ENCODE results near the gene ARMH1.
"Not testable (repeated sequence)": the region's sequence is repeated elsewhere in the genome, so short reads cannot be mapped to it uniquely, and the experiment has no call there.

ARMH1 gene

DNA sequence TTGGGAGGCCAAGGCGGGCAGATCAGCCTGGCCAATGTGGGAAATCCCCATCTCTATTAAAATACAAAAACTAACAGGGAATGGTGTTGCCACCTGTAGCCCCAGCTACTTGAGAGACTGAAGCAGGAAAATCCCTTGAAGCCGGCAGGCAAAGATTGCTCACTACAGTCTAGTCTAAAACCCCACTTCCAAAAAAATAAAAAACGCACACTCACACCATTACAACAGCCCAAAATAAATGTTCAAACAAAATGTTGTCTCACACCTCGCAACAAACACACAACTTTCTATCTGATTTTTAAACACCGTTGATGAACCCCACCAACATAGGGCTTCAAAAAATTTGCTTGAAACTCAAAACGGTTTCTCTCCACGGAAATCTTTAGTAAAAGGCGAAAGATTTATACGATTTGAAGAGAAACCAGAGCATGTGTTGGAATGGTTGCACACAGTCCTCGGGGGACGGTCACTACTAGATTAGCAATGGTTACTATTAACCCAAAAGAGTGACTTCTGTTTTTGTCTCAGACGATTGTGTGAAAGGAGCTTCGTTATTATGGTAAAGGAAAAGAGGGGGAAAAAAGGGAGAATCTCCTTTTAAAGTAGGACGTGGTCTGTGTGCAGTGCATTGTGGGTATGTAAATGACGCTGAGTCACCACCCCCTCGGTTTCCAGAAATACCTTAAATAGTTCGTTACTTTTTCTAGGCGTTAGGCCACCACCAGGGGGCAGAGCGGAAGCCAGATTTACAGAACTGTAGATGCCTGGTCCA, 56.4 kb downstream of the ARMH1 start, which contains the start of gene RNU5D-1:
Gene RNU5D-1, minus strand, starts transcription at position 430 of the 772 bp plus-strand sequence.
- Histone ChIP-seq H3K9me3 (ENCODE audit: insufficient read depth, low read length) (no peaks in the 10 kb centered on the region), H3K4me1 (ENCODE audit: low read length) (peaks cover 21% of the 10 kb centered on the region), H3K79me2 (ENCODE audit: low read length) (no peaks in the 10 kb centered on the region), H2AFZ (ENCODE audit: low read depth, low read length) (peak within 1 kb of the TSS; percentile 88), H3K27me3 (ENCODE audit: low read depth, low read length) (no peaks in the 10 kb centered on the region), H3K27ac (ENCODE audit: low read length) (peak within 1 kb of the TSS; percentile 98), H3K4me2 (ENCODE audit: low read length) (peak within 1 kb of the TSS; percentile 93), H3K4me3 (ENCODE audit: low read length) (peak within 1 kb of the TSS; percentile 68), H3K9ac (ENCODE audit: low read length) (peak within 1 kb of the TSS; percentile 65), H4K20me1 (ENCODE audit: insufficient read depth, low read length) (no peaks in the 10 kb centered on the region), H3K36me3 (replicated peaks; ENCODE audit: low read depth, low read length) (no peaks in the 10 kb centered on the region)
- no peak for TF ChIP-seq EZH2phosphoT487 (IDR thresholded peaks at IDR 0.05; ENCODE audit: low read depth)
- TF ChIP-seq, protein P1, sequence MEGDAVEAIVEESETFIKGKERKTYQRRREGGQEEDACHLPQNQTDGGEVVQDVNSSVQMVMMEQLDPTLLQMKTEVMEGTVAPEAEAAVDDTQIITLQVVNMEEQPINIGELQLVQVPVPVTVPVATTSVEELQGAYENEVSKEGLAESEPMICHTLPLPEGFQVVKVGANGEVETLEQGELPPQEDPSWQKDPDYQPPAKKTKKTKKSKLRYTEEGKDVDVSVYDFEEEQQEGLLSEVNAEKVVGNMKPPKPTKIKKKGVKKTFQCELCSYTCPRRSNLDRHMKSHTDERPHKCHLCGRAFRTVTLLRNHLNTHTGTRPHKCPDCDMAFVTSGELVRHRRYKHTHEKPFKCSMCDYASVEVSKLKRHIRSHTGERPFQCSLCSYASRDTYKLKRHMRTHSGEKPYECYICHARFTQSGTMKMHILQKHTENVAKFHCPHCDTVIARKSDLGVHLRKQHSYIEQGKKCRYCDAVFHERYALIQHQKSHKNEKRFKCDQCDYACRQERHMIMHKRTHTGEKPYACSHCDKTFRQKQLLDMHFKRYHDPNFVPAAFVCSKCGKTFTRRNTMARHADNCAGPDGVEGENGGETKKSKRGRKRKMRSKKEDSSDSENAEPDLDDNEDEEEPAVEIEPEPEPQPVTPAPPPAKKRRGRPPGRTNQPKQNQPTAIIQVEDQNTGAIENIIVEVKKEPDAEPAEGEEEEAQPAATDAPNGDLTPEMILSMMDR (IDR thresholded peaks at IDR 0.05; ENCODE audit: low read depth, low read length), result peak; percentile 61

DNA sequence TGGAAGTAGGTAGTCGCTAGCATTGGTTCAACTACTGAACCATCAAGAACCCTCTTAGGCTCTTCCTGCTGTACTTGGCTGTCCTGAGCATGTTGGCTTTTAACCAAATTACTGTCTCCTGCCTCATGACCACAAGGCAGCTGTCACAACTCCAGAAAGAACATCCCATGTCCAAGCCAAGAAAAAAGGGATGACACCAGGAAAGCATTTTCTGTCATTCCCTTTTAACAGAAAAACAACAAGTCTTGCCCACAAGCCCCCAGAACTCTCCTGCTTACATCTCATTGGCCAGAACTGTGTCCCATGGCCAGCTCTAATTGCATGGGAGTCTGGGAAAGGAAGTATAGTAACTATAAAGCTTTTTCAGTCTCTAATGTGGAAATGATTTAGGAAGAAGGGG, 58.9 kb downstream of the ARMH1 start:
- H3K9me3 ChIP-seq (ENCODE audit: insufficient read depth, low read length), result no peaks in the 10 kb centered on the region
- peaks cover 21% of the 10 kb centered on the region for H3K4me1 ChIP-seq (ENCODE audit: low read length)
- 0 out of 2 replicates have a peak overlapping the region, but pooled peaks have one; percentile 21 for H2AFZ ChIP-seq (ENCODE audit: low read depth, low read length)
- H3K9ac ChIP-seq (ENCODE audit: low read length), result no peak overlapping the region
- TF ChIP-seq, protein P1 (IDR thresholded peaks at IDR 0.05; ENCODE audit: low read depth, low read length), result no peak
- no peak for TF ChIP-seq EZH2phosphoT487 (IDR thresholded peaks at IDR 0.05; ENCODE audit: low read depth)
- no peaks in the 10 kb centered on the region for H3K79me2 ChIP-seq (ENCODE audit: low read length)
- H3K4me2 ChIP-seq (ENCODE audit: low read length), result no peak overlapping the region
- no peak overlapping the region for H3K27ac ChIP-seq (ENCODE audit: low read length)
- H3K27me3 ChIP-seq (ENCODE audit: low read depth, low read length), result no peaks in the 10 kb centered on the region
- no peaks in the 10 kb centered on the region for H3K36me3 ChIP-seq (replicated peaks; ENCODE audit: low read depth, low read length)
- H4K20me1 ChIP-seq (ENCODE audit: insufficient read depth, low read length), result no peaks in the 10 kb centered on the region
- no peak overlapping the region for H3K4me3 ChIP-seq (ENCODE audit: low read length)

DNA sequence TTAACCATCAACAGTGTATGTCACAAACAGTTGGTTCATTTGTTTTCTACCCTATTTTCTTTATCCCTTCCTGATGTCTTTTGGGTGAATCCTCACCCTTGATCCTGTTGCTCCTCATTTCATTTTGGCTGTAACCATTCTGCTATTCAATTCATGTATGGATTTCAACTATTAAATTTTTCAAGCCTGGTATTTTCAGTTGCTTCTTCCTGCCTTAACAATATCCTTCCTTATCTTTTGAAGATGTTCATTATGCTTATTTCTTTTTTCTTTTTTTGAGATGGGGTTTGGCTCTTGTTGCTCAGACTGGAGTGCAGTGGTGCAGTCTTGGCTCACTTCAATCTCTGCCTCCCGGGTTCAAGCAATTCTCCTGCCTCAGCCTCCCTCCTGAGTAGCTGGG, 59.3 kb downstream of the ARMH1 start:
- H2AFZ ChIP-seq (ENCODE audit: low read depth, low read length), result 0 out of 2 replicates have a peak overlapping the region, but pooled peaks have one; percentile 21
- H3K9me3 ChIP-seq (ENCODE audit: insufficient read depth, low read length), result no peaks in the 10 kb centered on the region
- no peaks in the 10 kb centered on the region for H3K27me3 ChIP-seq (ENCODE audit: low read depth, low read length)
- H3K9ac ChIP-seq (ENCODE audit: low read length), result no peak overlapping the region
- no peaks in the 10 kb centered on the region for H3K79me2 ChIP-seq (ENCODE audit: low read length)
- no peaks in the 10 kb centered on the region for H3K36me3 ChIP-seq (replicated peaks; ENCODE audit: low read depth, low read length)
- H3K4me3 ChIP-seq (ENCODE audit: low read length), result no peak overlapping the region
- TF ChIP-seq EZH2phosphoT487 (IDR thresholded peaks at IDR 0.05; ENCODE audit: low read depth), result no peak
- TF ChIP-seq, protein P1 (IDR thresholded peaks at IDR 0.05; ENCODE audit: low read depth, low read length), result no peak
- no peaks in the 10 kb centered on the region for H4K20me1 ChIP-seq (ENCODE audit: insufficient read depth, low read length)
- H3K4me2 ChIP-seq (ENCODE audit: low read length), result no peak overlapping the region
- H3K27ac ChIP-seq (ENCODE audit: low read length), result no peak overlapping the region
- peaks cover 21% of the 10 kb centered on the region for H3K4me1 ChIP-seq (ENCODE audit: low read length)

DNA sequence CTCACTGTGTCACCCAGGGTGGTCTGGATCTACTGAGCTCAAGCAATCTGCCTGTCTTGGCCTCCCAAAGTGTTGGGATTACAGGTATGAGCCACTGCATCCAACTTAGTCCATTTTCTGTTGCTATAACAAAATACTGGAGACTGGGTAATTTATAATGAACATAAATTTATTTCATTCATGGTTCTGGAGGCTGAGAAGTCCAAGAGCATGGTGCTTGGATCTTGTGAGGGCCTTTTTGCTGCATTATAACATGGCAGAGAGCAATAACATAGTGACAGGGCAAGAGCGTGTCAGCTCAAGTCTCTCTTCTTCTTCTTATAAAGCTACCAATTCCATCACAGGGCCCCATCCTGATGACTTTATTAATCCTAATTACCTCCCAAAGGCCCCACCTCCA, 61.5 kb downstream of the ARMH1 start:
- Histone ChIP-seq H3K4me3 (ENCODE audit: low read length) (no peak overlapping the region), H3K4me2 (ENCODE audit: low read length) (no peak overlapping the region), H3K9ac (ENCODE audit: low read length) (no peak overlapping the region), H3K79me2 (ENCODE audit: low read length) (peaks cover 13% of the 10 kb centered on the region), H3K27me3 (ENCODE audit: low read depth, low read length) (no peaks in the 10 kb centered on the region), H3K9me3 (ENCODE audit: insufficient read depth, low read length) (no peaks in the 10 kb centered on the region), H4K20me1 (ENCODE audit: insufficient read depth, low read length) (no peaks in the 10 kb centered on the region), H3K36me3 (replicated peaks; ENCODE audit: low read depth, low read length) (no peaks in the 10 kb centered on the region), H3K27ac (ENCODE audit: low read length) (no peak overlapping the region), H2AFZ (ENCODE audit: low read depth, low read length) (no peak overlapping the region), H3K4me1 (ENCODE audit: low read length) (peaks cover 16% of the 10 kb centered on the region)
- TF ChIP-seq, protein P1 (IDR thresholded peaks at IDR 0.05; ENCODE audit: low read depth, low read length), result no peak
- no peak for TF ChIP-seq EZH2phosphoT487 (IDR thresholded peaks at IDR 0.05; ENCODE audit: low read depth)

DNA sequence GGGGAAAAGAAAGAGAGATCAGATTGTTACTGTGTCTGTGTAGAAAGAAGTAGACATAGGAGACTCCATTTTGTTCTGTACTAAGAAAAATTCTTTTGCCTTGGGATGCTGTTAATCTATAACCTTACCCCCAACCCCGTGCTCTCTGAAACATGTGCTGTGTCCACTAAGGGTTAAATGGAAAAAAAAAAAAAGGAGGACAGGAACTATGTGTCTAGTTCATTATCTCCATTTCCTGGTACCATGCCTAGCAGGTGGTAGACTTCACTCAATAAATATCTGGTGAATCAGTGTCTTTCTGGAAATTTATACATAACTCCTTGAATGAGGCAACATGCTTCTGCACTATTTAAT, 64.4 kb downstream of the ARMH1 start:
- H4K20me1 ChIP-seq (ENCODE audit: insufficient read depth, low read length); H3K4me1 ChIP-seq (ENCODE audit: low read length); H3K27me3 ChIP-seq (ENCODE audit: low read depth, low read length); H2AFZ ChIP-seq (ENCODE audit: low read depth, low read length); H3K9me3 ChIP-seq (ENCODE audit: insufficient read depth, low read length); H3K36me3 ChIP-seq (replicated peaks; ENCODE audit: low read depth, low read length): not testable (repeated sequence)
- Histone ChIP-seq H3K27ac (ENCODE audit: low read length) (peak overlapping the region; percentile 77; the same call in 1 of the 2 replicates), H3K4me3 (ENCODE audit: low read length) (peak overlapping the region; percentile 98), H3K9ac (ENCODE audit: low read length) (peak overlapping the region; percentile 80), H3K4me2 (ENCODE audit: low read length) (peak overlapping the region; percentile 85), H3K79me2 (ENCODE audit: low read length) (peaks cover 30% of the 10 kb centered on the region)
